GM18507 (cell line): ENCODE measurements around the gene CCDC102A.

ENCODE experiments used
- DNase-seq: peaks from one replicate; pipeline ENCODE4 v3.0.0; 2011; ENCODE audit warnings: low read depth; ENCODE audit not compliant: insufficient read length; ENCODE audit errors: extremely low spot score
- FAIRE-seq: peaks from 2 replicates; lab custom pipeline; 2011; peaks lifted over from hg19 to GRCh38; lab: Jason Lieb, UNC

The CCDC102A gene

GRCh38 chr16:57473176-57473840 is 63.1 kb downstream of the CCDC102A start:
- FAIRE-seq (no peak), DNase-seq (no peak)

- DNase-seq (no peak), FAIRE-seq (no peak)
These were observed 63.7 kb downstream of the CCDC102A start for GRCh38 chr16:57472665-57473060.

GRCh38 chr16:57471852-57472664 is 64.3 kb downstream of the CCDC102A start:
- FAIRE-seq (no peak), DNase-seq (no peak)

GRCh38 chr16:57471209-57471608 is 65.2 kb downstream of the CCDC102A start:
- no peak for DNase-seq
- FAIRE-seq = no peak

- no peak for FAIRE-seq
- no peak for DNase-seq
These were observed 65.7 kb downstream of the CCDC102A start for GRCh38 chr16:57470711-57471110.

GRCh38 chr16:57469917-57470470 is 66.4 kb downstream of the CCDC102A start:
- FAIRE-seq (no peak), DNase-seq (no peak)

GRCh38 chr16:57469046-57469445 is 67.3 kb downstream of the CCDC102A start:
- no peak for FAIRE-seq

GRCh38 chr16:57468346-57468745 is 68.0 kb downstream of the CCDC102A start:
- FAIRE-seq = no peak

More at GRCh38 chr16:57469046-57469445, 67.3 kb downstream of the CCDC102A start:
- DNase-seq = no peak

GRCh38 chr16:57464523-57464922 is 71.8 kb downstream of the CCDC102A start:
- no peak for FAIRE-seq
- DNase-seq = no peak

More at GRCh38 chr16:57468346-57468745, 68.0 kb downstream of the CCDC102A start:
- DNase-seq = no peak

GRCh38 chr16:57462978-57463362 is 73.4 kb downstream of the CCDC102A start:
- DNase-seq (no peak), FAIRE-seq (no peak)

GRCh38 chr16:57462209-57462977 is 74.0 kb downstream of the CCDC102A start, which contains the start of gene POLR2C:
Gene POLR2C, plus strand, starts transcription at chr16:57462679. Its CDS starts 46 bp downstream, at chr16:57462725.
- FAIRE-seq (peak; percentile 89), DNase-seq (peak; percentile 88)
